T-helper 1 cell treated with Interleukin-12 subunit alpha and Interleukin-12 subunit beta and Interleukin-4 antibody, amounts not matched to agents 30 μg/mL and 1 μg/mL, for 36 hours (primary cell): ENCODE data around the gene GPANK1.

Experiments
- H3K27ac Mint-ChIP-seq: one replicate; pipeline ENCODE4 v1.8.0; 2021; ENCODE audit warnings: mild to moderate bottlenecking, mixed read lengths
- H3K27me3 Mint-ChIP-seq: one replicate; pipeline ENCODE4 v1.8.0; 2021; ENCODE audit warnings: low read depth, mixed read lengths
- H3K36me3 Mint-ChIP-seq: one replicate; pipeline ENCODE4 v1.8.0; 2021; ENCODE audit warnings: low read depth, mixed read lengths
- H3K4me1 Mint-ChIP-seq: one replicate; pipeline ENCODE4 v1.8.0; 2021; ENCODE audit warnings: low read depth, mixed read lengths
- H3K4me3 Mint-ChIP-seq: one replicate; pipeline ENCODE4 v1.8.0; 2021; ENCODE audit warnings: mild to moderate bottlenecking, moderate library complexity, mixed read lengths
- H3K9me3 Mint-ChIP-seq: one replicate; pipeline ENCODE4 v1.8.0; 2021; ENCODE audit warnings: mixed read lengths

GPANK1 gene

GRCh38 chr6:31683591-31683990, 18.8 kb upstream of the GPANK1 start:
- no peaks in the 10 kb centered on the region for H3K27me3 Mint-ChIP-seq

GRCh38 chr6:31681135-31681671, 16.4 kb upstream of the GPANK1 start:
- H3K4me3 Mint-ChIP-seq = peak overlapping the region; percentile 81
- H3K36me3 Mint-ChIP-seq = peaks cover 8% of the 10 kb centered on the region
- peaks cover 24% of the 10 kb centered on the region for H3K4me1 Mint-ChIP-seq
- H3K27ac Mint-ChIP-seq = peak overlapping the region; percentile 76
- H3K9me3 Mint-ChIP-seq = no peaks in the 10 kb centered on the region
- no peaks in the 10 kb centered on the region for H3K27me3 Mint-ChIP-seq

More at GRCh38 chr6:31683591-31683990, 18.8 kb upstream of the GPANK1 start:
- Mint-ChIP-seq H3K9me3 (no peaks in the 10 kb centered on the region), H3K36me3 (peaks cover 19% of the 10 kb centered on the region), H3K27ac (no peak overlapping the region), H3K4me1 (peaks cover 18% of the 10 kb centered on the region), H3K4me3 (no peak overlapping the region)

- Mint-ChIP-seq H3K27me3 (no peaks in the 10 kb centered on the region), H3K27ac (peak within 1 kb of the TSS; percentile 76), H3K36me3 (peaks cover 5% of the 10 kb centered on the region), H3K4me1 (peaks cover 24% of the 10 kb centered on the region), H3K9me3 (no peaks in the 10 kb centered on the region), H3K4me3 (peak within 1 kb of the TSS; percentile 81)
Observed at GRCh38 chr6:31680226-31681134, 15.7 kb upstream of the GPANK1 start, which contains the start of gene LY6G5C. Gene LY6G5C, minus strand, starts transcription at chr6:31681067. Its CDS starts 694 bp downstream, at chr6:31680373.

- Mint-ChIP-seq H3K27ac (no peak overlapping the region), H3K27me3 (no peaks in the 10 kb centered on the region), H3K36me3 (peaks cover 8% of the 10 kb centered on the region), H3K4me1 (peaks cover 24% of the 10 kb centered on the region), H3K9me3 (no peaks in the 10 kb centered on the region), H3K4me3 (no peak overlapping the region)
Observed at GRCh38 chr6:31677955-31678354, 13.2 kb upstream of the GPANK1 start.

GRCh38 chr6:31676904-31677303, 12.1 kb upstream of the GPANK1 start:
- H3K36me3 Mint-ChIP-seq = peaks cover 16% of the 10 kb centered on the region
- H3K4me3 Mint-ChIP-seq = no peak overlapping the region
- H3K27ac Mint-ChIP-seq = no peak overlapping the region
- H3K4me1 Mint-ChIP-seq = peaks cover 24% of the 10 kb centered on the region
- H3K9me3 Mint-ChIP-seq = no peaks in the 10 kb centered on the region
- no peaks in the 10 kb centered on the region for H3K27me3 Mint-ChIP-seq

- H3K9me3 Mint-ChIP-seq = no peaks in the 10 kb centered on the region
- no peak overlapping the region for H3K27ac Mint-ChIP-seq
- no peaks in the 10 kb centered on the region for H3K27me3 Mint-ChIP-seq
- peaks cover 18% of the 10 kb centered on the region for H3K36me3 Mint-ChIP-seq
- no peak overlapping the region for H3K4me3 Mint-ChIP-seq
- H3K4me1 Mint-ChIP-seq = peaks cover 22% of the 10 kb centered on the region
Observed at GRCh38 chr6:31676322-31676903, 11.6 kb upstream of the GPANK1 start.

GRCh38 chr6:31669676-31670075, 4.9 kb upstream of the GPANK1 start, which contains the start of gene LY6G5B:
Gene LY6G5B, plus strand, starts transcription at chr6:31669976. Its CDS starts 975 bp downstream, at chr6:31670951.
- no peak within 1 kb of the TSS for H3K27ac Mint-ChIP-seq
- no peak within 1 kb of the TSS for H3K4me3 Mint-ChIP-seq
- peaks cover 67% of the 10 kb centered on the region for H3K36me3 Mint-ChIP-seq
- H3K9me3 Mint-ChIP-seq = no peaks in the 10 kb centered on the region
- H3K4me1 Mint-ChIP-seq = peaks cover 24% of the 10 kb centered on the region
- no peaks in the 10 kb centered on the region for H3K27me3 Mint-ChIP-seq

- H3K36me3 Mint-ChIP-seq = peaks cover 75% of the 10 kb centered on the region
- H3K4me1 Mint-ChIP-seq = peaks cover 45% of the 10 kb centered on the region
Observed at GRCh38 chr6:31666337-31666965, 1.7 kb upstream of the GPANK1 start.

GRCh38 chr6:31665501-31666336, 922 bp upstream of the GPANK1 start, which contains the start of gene CSNK2B:
Gene CSNK2B, plus strand, starts transcription at chr6:31666080. Its CDS starts 752 bp downstream, at chr6:31666832.
- H3K36me3 Mint-ChIP-seq = peaks cover 74% of the 10 kb centered on the region
- no peaks in the 10 kb centered on the region for H3K27me3 Mint-ChIP-seq
- peak within 1 kb of the TSS; percentile 95 for H3K27ac Mint-ChIP-seq
- H3K4me3 Mint-ChIP-seq = peak within 1 kb of the TSS; percentile 95
- H3K4me1 Mint-ChIP-seq = peaks cover 50% of the 10 kb centered on the region
- no peaks in the 10 kb centered on the region for H3K9me3 Mint-ChIP-seq

More at GRCh38 chr6:31666337-31666965, 1.7 kb upstream of the GPANK1 start:
- Mint-ChIP-seq H3K9me3 (no peaks in the 10 kb centered on the region), H3K27ac (peak overlapping the region; percentile 95), H3K4me3 (peak overlapping the region; percentile 95), H3K27me3 (no peaks in the 10 kb centered on the region)

- Mint-ChIP-seq H3K4me3 (peak overlapping the region; percentile 95), H3K27me3 (no peaks in the 10 kb centered on the region), H3K4me1 (peaks cover 59% of the 10 kb centered on the region), H3K27ac (peak overlapping the region; percentile 95), H3K9me3 (no peaks in the 10 kb centered on the region), H3K36me3 (peaks cover 63% of the 10 kb centered on the region)
Observed at GRCh38 chr6:31663961-31664789, 622 bp downstream of the GPANK1 start.

GRCh38 chr6:31663126-31663960, 1.5 kb downstream of the GPANK1 start:
- Mint-ChIP-seq H3K4me1 (peaks cover 61% of the 10 kb centered on the region), H3K4me3 (peak overlapping the region; percentile 95), H3K27ac (peak overlapping the region; percentile 95), H3K36me3 (peaks cover 59% of the 10 kb centered on the region), H3K27me3 (no peaks in the 10 kb centered on the region), H3K9me3 (no peaks in the 10 kb centered on the region)

GRCh38 chr6:31662124-31662723, 2.6 kb downstream of the GPANK1 start:
- Mint-ChIP-seq H3K9me3 (no peaks in the 10 kb centered on the region), H3K27ac (no peak overlapping the region), H3K27me3 (no peaks in the 10 kb centered on the region), H3K4me3 (peak overlapping the region; percentile 44), H3K36me3 (peaks cover 59% of the 10 kb centered on the region), H3K4me1 (peaks cover 63% of the 10 kb centered on the region)
